Smooth muscle cell of the brain vasculature (primary cell): ENCODE results near the gene SLC35D2.
"Not testable (repeated sequence)": the region's sequence is repeated elsewhere in the genome, so short reads cannot be mapped to it uniquely, and the experiment has no call there.

Experiments
- DNase-seq: peaks from one replicate; pipeline ENCODE4 v3.0.0-alpha.2; 2012; ENCODE audit warnings: low read depth, low spot score

SLC35D2 gene

GRCh38 chr9:96361668-96362067, 21.8 kb downstream of the SLC35D2 start:
- no peak for DNase-seq

DNA sequence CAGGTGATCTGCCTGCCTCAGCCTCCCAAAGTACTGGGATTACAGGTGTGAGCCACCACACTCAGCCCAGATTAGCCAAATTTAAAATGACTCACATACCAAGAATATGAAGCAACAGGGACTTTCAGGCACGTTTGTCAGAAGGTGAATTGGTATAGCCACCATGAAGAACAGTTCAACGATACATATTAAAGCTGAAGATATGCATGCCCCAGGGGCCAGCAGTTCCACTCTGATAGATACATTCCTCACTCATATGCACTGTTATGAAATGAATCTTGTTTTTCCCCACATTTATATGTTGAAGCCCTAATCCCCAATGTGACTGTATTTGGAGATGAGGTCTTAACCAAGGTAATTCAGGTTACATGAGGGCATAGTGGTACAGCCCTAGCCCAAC, 22.5 kb downstream of the SLC35D2 start:
- no peak for DNase-seq

GRCh38 chr9:96360523-96360922, 23.0 kb downstream of the SLC35D2 start:
- not testable (repeated sequence) for DNase-seq

DNA sequence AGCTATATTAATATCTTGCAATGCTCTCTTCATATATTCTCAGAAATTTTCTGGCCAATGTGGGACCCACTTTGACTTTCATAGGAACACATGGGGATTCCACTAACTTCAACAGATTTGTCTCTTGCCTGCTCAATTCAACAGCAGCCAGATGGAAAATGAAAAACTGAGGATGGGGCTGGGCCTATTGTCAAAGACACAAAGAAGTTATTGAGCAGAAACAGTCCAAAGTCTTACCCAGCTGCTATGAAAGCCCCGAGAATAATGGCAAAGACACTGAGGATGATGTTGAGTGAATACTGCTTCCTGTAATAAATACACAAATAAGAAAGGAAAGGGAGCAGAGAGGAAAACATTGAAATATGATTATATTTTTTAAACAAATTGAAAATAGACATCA, 32.6 kb downstream of the SLC35D2 start:
- no peak for DNase-seq

GRCh38 chr9:96348261-96348660, 35.2 kb downstream of the SLC35D2 start:
- no peak for DNase-seq

GRCh38 chr9:96345551-96345950, 38.0 kb downstream of the SLC35D2 start:
- DNase-seq: no peak

- peak; percentile 65 for DNase-seq
These were observed 38.9 kb downstream of the SLC35D2 start for GRCh38 chr9:96344458-96345180.

DNA sequence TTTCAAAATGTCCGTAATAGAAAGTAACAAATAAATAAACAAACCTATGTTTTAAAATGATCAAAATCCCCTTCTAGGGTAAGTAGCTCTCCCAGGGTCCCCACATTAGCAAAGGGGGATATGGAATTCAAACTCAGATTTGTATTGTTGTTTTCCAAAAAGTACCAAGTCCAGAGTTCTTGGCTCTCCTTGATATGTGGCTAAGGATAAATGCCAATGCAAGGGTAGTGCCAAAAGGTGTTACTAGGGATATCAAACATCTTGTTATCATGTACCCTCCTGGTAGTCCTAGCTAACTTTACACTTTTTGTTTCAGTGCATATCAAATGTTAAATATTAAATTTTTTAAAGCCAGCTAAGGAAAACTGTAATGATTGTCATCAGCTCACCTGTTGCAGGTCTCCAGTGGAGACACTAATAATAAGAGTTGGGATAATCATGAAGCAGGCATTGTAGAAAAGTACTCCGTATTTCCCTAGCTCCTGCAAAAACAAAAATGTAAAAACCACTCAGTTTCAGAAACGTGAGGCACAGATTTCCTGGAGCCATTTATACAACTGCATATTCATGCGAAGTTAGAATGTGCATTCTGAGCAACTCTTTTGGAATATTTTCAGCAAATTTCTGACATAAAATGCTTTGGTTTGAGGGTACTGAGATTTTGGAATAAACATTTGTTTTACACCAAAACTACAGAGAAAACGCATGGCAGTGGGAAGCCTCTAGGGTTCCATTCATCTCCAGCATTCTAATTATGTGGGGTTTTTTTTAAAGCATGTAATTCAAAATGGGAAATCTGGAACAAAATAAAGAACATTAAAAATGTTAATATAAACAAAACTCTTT, 39.8 kb downstream of the SLC35D2 start:
- no peak for DNase-seq

- no peak for DNase-seq
These were observed 40.8 kb downstream of the SLC35D2 start for GRCh38 chr9:96342571-96343245.

GRCh38 chr9:96340707-96341106, 42.8 kb downstream of the SLC35D2 start:
- DNase-seq: no peak

GRCh38 chr9:96338299-96338698, 45.2 kb downstream of the SLC35D2 start:
- DNase-seq: no peak

DNA sequence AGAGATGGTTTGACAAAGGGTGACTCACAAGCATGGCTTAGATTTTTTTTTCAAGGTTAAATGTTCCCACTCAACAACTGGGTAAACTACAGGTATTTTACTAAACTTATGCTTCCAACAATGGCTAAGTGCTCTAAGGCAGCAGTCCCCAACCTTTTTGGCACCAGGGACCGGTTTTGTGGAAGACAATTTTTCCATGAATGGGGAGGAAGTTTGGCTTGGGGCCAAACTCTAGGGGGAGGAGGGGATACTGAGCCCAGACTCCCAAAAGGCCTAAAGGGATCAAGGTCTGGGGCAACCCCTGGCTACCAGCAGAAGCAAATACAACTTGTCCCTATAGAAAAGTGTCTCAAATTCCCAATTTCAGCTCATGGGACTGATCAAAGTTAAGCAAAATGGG, 49.6 kb downstream of the SLC35D2 start:
- DNase-seq: no peak

DNA sequence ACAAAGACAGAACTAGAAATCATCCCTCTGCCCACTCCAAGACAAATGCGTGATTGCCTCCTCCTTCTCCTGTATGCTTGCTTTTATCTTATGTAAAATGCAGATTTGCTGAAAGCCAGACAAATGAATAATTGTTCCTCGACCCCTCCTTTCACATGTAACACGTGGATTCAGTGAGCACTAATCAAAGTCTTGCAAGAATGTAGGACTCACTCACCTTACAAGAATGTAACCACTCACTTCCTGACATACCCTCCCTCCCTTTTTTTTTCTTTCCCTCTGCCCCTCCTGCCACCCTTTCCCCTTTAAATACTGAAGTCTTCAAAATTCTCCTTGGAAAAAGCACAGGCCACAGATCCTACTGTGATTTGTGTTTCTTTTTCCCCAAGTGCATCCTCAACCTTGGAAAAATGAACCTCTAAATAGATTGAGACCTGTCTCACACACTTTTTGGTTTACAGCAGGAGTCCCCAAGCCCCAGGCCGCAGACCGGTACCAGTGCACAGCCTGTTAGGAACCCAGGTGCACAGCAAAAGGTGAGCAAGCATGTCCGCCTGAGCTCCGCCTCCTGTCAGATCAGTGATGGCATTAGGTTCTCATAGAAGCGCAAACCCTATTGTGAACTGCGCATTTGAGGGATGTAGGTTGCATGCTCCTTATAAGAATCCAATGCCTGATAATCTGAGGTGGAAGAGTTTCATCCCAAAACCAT, 52.1 kb downstream of the SLC35D2 start:
- no peak for DNase-seq

GRCh38 chr9:96327694-96328352, 55.7 kb downstream of the SLC35D2 start:
- peak; percentile 35 for DNase-seq

- DNase-seq: no peak
These were observed 60.3 kb downstream of the SLC35D2 start for GRCh38 chr9:96323169-96323568.

- not testable (repeated sequence) for DNase-seq
These were observed 60.8 kb downstream of the SLC35D2 start for GRCh38 chr9:96322736-96323135.

- DNase-seq: not testable (repeated sequence)
These were observed 61.3 kb downstream of the SLC35D2 start for GRCh38 chr9:96322210-96322609.

- no peak for DNase-seq
These were observed 62.0 kb downstream of the SLC35D2 start for GRCh38 chr9:96321515-96321914.

DNA sequence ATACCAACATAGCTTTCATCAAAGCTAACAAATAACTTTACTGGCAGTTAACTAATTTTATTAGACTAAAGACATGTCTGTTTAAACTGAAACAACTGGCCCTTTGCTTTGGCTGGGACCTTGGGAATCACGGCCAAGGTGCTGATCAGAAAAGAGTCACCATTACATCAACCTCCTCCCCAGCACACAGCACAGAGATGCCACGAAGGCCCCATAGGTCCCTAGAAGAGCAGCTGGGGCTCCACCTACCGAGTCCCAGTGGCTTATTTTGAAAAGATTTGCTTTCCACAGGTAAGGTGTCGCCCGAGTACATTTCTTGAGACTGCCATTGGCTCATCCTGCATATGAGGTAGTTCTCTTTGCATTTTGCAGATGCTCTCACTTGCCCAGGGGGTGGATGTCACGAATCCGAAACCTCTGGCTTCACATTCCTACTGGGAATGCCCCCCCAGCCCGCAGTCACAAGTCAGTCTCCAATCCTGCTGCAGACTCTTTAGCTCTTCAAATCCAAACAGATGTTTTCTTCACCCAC, 62.7 kb downstream of the SLC35D2 start:
- no peak for DNase-seq

- DNase-seq: no peak
These were observed 64.5 kb downstream of the SLC35D2 start for GRCh38 chr9:96318921-96319565.
